MM.1S (cell line): ENCODE measurements around the gene NCAPH2.

ENCODE experiments used
- CTCF ChIP-seq: fragments of 300-600 bp; sonication (generic); IDR thresholded peaks from 2 replicates; pipeline ENCODE4 v1.5.1; 2016; ENCODE audit warnings: antibody characterized with exemption, low read length, mixed read lengths
- EZH2 ChIP-seq: fragments of 300-600 bp; sonication (generic); optimal IDR thresholded peaks from 2 replicates; pipeline ENCODE3; 2017; ENCODE audit warnings: low read depth, mild to moderate bottlenecking, antibody characterized with exemption, low read length, mixed read lengths
- EZH2phosphoT487 ChIP-seq: fragments of 300-600 bp; sonication (generic); IDR thresholded peaks from 2 replicates; pipeline ENCODE4 v1.6.1; 2018; ENCODE audit warnings: antibody characterized with exemption, low read length

DNA sequence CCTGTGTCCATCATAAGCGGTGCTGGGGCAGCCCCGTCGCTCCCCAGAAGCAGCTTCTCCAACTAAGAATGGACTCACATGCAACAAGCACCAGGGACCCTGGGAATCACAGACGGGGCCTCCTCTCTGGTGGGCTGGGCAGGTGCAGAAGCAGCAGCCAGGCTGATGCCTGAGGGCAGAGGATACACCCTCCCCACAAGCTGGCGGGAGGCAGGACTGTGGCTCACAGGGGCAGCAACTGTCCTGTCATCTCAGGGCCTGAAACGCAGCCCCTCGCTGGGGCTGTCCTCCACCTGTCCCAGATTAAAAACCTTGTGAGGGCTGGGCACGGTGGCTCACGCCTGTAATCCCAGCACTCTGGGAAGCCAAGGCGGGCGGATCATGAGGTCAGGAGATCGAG is 30.1 kb upstream of the NCAPH2 start:
- TF ChIP-seq CTCF (no peak), EZH2phosphoT487 (no peak), EZH2 (no peak)
